HepG2 (cell line): ENCODE measurements around the gene SCGB2B2. TPM values are rescaled to one million over a fixed set of nuclear protein-coding genes. Genes with fewer than 3 reads are reported as not detected.

ENCODE experiments used
- ATF7 ChIP-seq, 2 experiments: fragments of 450-650 bp in 1 of 2; sonication (generic) in 1 of 2; formaldehyde crosslinking in 1 of 2; IDR thresholded peaks; 2 replicates each; pipeline versions ENCODE4 v1.4.0 to v1.6.1; 2016 to 2020; ENCODE audit warnings: antibody characterized with exemption in 1 of 2, mild to moderate bottlenecking in 1 of 2, missing genetic modification reagents in 1 of 2
- GABPB1 ChIP-seq: IDR thresholded peaks from 2 replicates; pipeline ENCODE4 v1.6.1; 2016; ENCODE audit warnings: mild to moderate bottlenecking, missing genetic modification reagents, moderate library complexity, missing compliant biosample characterization
- HCFC1 ChIP-seq: fragments of 150-350 bp; IDR thresholded peaks from 2 replicates; pipeline ENCODE4 v1.6.1; 2014; ENCODE audit warnings: low read depth, low read length
- HHEX ChIP-seq: IDR thresholded peaks from 2 replicates; pipeline ENCODE4 v1.6.1; 2016; ENCODE audit warnings: control low read depth
- IRF2 ChIP-seq: IDR thresholded peaks from 2 replicates; pipeline ENCODE4 v1.6.1; 2018; ENCODE audit warnings: missing genetic modification reagents, missing compliant biosample characterization
- KLF15 ChIP-seq: sonication (generic); formaldehyde crosslinking; IDR thresholded peaks from 2 replicates; pipeline ENCODE4 v1.8.1; 2023; ENCODE audit warnings: borderline replicate concordance, mild to moderate bottlenecking, inconsistent platforms, missing genetic modification reagents, mixed read lengths
- NFIC ChIP-seq: IDR thresholded peaks from 2 replicates; pipeline ENCODE4 v1.6.1; 2012; ENCODE audit warnings: mild to moderate bottlenecking, low read length, inconsistent platforms
- RAD51 ChIP-seq: fragments of 450-650 bp; IDR thresholded peaks from 2 replicates; pipeline ENCODE4 v1.6.1; 2016; ENCODE audit warnings: borderline replicate concordance
- REL ChIP-seq: sonication (generic); formaldehyde crosslinking; conservative IDR thresholded peaks from 2 replicates; pipeline ENCODE4 v1.8.0; 2022; ENCODE audit warnings: mild to moderate bottlenecking, missing genetic modification reagents, moderate library complexity
- SMARCC2 ChIP-seq: fragments of 450-650 bp; IDR thresholded peaks from 2 replicates; pipeline ENCODE4 v1.6.1; 2017; ENCODE audit warnings: antibody characterized with exemption, mild to moderate bottlenecking
- SP5 ChIP-seq: IDR thresholded peaks from 2 replicates; pipeline ENCODE4 v1.6.1; 2016; ENCODE audit warnings: low read depth, borderline replicate concordance
- ZBTB21 ChIP-seq: sonication (generic); formaldehyde crosslinking; IDR thresholded peaks from 2 replicates; pipeline ENCODE4 v1.4.0; 2020; ENCODE audit warnings: missing genetic modification reagents
- ZFP36L2 ChIP-seq: sonication (generic); formaldehyde crosslinking; IDR thresholded peaks from 2 replicates; pipeline ENCODE4 v1.4.0; 2020; ENCODE audit warnings: missing genetic modification reagents
- ZMYM2 ChIP-seq: sonication (generic); formaldehyde crosslinking; IDR thresholded peaks from 2 replicates; pipeline ENCODE4 v1.8.0; 2022; ENCODE audit warnings: mild to moderate bottlenecking, missing genetic modification reagents
- ZNF264 ChIP-seq: sonication (generic); formaldehyde crosslinking; IDR thresholded peaks from 2 replicates; pipeline ENCODE4 v1.4.0; 2020; ENCODE audit warnings: missing genetic modification reagents
- ZNF790 ChIP-seq: sonication (generic); formaldehyde crosslinking; IDR thresholded peaks from 2 replicates; pipeline ENCODE4 v1.8.0; 2022; ENCODE audit warnings: missing genetic modification reagents, mild to moderate bottlenecking, borderline replicate concordance
- polyA plus RNA-seq, 8 experiments: library from polyadenylated mRNA; depleted of rRNA in 3 of 8; stranded (reverse) in 7 of 8; unstranded in 1 of 8; fragments of >200 nt; fragmentation: Illumina TruSeq in 4 of 8; extraction: Trizol in 4 of 8; gene quantifications; 2 replicates each; pipeline versions ENCODE4 v1.2.1 to v1.2.3, GENCODE V29; 2011 to 2016; ENCODE audit warnings: low read depth in 4 of 8, missing spikeins in 1 of 8, mixed read lengths in 1 of 8; ENCODE audit not compliant: insufficient read depth in 1 of 8
- total RNA-seq, 5 experiments: library from RNA; depleted of rRNA; stranded (reverse); fragments of >200 nt; fragmentation: Illumina TruSeq; extraction: Trizol; gene quantifications; 2 replicates each; pipeline ENCODE4 v1.2.3, GENCODE V29; 2016; ENCODE audit warnings: low read depth in 1 of 5
- TF ChIP-seq, protein P1 (sequence below): sonication (generic); formaldehyde crosslinking; IDR thresholded peaks from 2 replicates; pipeline ENCODE4 v1.5.0; 2020; ENCODE audit warnings: mild to moderate bottlenecking, missing genetic modification reagents
- TF ChIP-seq, protein P2 (sequence below): sonication (generic); formaldehyde crosslinking; conservative IDR thresholded peaks from 2 replicates; pipeline ENCODE4 v1.5.0; 2020; ENCODE audit warnings: missing genetic modification reagents
- TF ChIP-seq, protein P3 (sequence below): sonication (generic); formaldehyde crosslinking; IDR thresholded peaks from 2 replicates; pipeline ENCODE4 v1.4.0; 2020; ENCODE audit warnings: mild to moderate bottlenecking, missing genetic modification reagents
- TF ChIP-seq, protein P4 (sequence below): IDR thresholded peaks from 2 replicates; pipeline ENCODE4 v1.6.1; 2016; ENCODE audit warnings: control low read depth
- TF ChIP-seq, protein P5 (sequence below): sonication (generic); formaldehyde crosslinking; IDR thresholded peaks from 2 replicates; pipeline ENCODE4 v1.4.0; 2020; ENCODE audit warnings: missing genetic modification reagents, low read depth, mild to moderate bottlenecking, borderline replicate concordance
- TF ChIP-seq, protein P6 (sequence below): sonication (generic); formaldehyde crosslinking; IDR thresholded peaks from 2 replicates; pipeline ENCODE4 v1.4.0; 2020; ENCODE audit warnings: missing genetic modification reagents

SCGB2B2 gene
- total and polyA plus RNA-seq, 2 of the 13 experiments (the other 11 are each of a cell fraction or from before 2014, with no cell fraction given) = 0.03 TPM; not detected in 1

DNA sequence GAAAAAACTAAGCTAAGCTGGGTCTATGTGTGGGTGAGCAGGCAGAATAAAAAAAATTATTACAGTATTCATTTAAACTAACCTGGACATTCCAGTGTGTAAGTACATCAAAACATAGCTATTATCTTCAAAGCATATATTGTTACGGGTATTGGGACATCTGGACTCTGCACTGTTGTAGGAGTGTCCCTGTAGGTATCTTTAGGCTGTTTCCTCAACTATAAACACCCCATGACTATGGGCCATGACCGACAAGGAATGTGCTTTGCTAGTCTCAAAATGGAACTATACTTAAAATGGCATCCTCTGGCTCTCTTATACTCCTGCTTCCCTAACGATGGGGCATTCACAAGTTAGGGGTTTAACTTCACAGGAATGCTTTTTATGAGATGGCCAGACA is 3.4 kb downstream of the SCGB2B2 start (continued):
- no peak for TF ChIP-seq ATF7 (IDR thresholded peaks at IDR 0.05)
- TF ChIP-seq ATF7 (CRISPR knock-in tag; IDR thresholded peaks at IDR 0.05) = no peak
- TF ChIP-seq ZMYM2 (CRISPR knock-in tag) = no peak
- TF ChIP-seq, protein P1, sequence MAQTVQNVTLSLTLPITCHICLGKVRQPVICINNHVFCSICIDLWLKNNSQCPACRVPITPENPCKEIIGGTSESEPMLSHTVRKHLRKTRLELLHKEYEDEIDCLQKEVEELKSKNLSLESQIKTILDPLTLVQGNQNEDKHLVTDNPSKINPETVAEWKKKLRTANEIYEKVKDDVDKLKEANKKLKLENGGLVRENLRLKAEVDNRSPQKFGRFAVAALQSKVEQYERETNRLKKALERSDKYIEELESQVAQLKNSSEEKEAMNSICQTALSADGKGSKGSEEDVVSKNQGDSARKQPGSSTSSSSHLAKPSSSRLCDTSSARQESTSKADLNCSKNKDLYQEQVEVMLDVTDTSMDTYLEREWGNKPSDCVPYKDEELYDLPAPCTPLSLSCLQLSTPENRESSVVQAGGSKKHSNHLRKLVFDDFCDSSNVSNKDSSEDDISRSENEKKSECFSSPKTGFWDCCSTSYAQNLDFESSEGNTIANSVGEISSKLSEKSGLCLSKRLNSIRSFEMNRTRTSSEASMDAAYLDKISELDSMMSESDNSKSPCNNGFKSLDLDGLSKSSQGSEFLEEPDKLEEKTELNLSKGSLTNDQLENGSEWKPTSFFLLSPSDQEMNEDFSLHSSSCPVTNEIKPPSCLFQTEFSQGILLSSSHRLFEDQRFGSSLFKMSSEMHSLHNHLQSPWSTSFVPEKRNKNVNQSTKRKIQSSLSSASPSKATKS = no peak
- TF ChIP-seq SP5 (CRISPR knock-in tag) = peak; percentile 74
- TF ChIP-seq, protein P2, sequence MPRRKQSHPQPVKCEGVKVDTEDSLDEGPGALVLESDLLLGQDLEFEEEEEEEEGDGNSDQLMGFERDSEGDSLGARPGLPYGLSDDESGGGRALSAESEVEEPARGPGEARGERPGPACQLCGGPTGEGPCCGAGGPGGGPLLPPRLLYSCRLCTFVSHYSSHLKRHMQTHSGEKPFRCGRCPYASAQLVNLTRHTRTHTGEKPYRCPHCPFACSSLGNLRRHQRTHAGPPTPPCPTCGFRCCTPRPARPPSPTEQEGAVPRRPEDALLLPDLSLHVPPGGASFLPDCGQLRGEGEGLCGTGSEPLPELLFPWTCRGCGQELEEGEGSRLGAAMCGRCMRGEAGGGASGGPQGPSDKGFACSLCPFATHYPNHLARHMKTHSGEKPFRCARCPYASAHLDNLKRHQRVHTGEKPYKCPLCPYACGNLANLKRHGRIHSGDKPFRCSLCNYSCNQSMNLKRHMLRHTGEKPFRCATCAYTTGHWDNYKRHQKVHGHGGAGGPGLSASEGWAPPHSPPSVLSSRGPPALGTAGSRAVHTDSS (CRISPR knock-in tag) = no peak
- no peak for TF ChIP-seq KLF15 (CRISPR knock-in tag)
- TF ChIP-seq, protein P3, sequence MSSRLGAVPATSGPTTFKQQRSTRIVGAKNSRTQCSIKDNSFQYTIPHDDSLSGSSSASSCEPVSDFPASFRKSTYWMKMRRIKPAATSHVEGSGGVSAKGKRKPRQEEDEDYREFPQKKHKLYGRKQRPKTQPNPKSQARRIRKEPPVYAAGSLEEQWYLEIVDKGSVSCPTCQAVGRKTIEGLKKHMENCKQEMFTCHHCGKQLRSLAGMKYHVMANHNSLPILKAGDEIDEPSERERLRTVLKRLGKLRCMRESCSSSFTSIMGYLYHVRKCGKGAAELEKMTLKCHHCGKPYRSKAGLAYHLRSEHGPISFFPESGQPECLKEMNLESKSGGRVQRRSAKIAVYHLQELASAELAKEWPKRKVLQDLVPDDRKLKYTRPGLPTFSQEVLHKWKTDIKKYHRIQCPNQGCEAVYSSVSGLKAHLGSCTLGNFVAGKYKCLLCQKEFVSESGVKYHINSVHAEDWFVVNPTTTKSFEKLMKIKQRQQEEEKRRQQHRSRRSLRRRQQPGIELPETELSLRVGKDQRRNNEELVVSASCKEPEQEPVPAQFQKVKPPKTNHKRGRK (CRISPR knock-in tag) = no peak
- 0 out of 2 replicates have a peak, but pooled peaks have one; percentile 6 for TF ChIP-seq HHEX
- no peak for TF ChIP-seq RAD51
- TF ChIP-seq, protein P4, sequence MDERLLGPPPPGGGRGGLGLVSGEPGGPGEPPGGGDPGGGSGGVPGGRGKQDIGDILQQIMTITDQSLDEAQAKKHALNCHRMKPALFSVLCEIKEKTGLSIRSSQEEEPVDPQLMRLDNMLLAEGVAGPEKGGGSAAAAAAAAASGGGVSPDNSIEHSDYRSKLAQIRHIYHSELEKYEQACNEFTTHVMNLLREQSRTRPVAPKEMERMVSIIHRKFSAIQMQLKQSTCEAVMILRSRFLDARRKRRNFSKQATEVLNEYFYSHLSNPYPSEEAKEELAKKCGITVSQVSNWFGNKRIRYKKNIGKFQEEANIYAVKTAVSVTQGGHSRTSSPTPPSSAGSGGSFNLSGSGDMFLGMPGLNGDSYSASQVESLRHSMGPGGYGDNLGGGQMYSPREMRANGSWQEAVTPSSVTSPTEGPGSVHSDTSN (CRISPR knock-in tag) = no peak
- TF ChIP-seq HCFC1 = no peak
- TF ChIP-seq, protein P5, sequence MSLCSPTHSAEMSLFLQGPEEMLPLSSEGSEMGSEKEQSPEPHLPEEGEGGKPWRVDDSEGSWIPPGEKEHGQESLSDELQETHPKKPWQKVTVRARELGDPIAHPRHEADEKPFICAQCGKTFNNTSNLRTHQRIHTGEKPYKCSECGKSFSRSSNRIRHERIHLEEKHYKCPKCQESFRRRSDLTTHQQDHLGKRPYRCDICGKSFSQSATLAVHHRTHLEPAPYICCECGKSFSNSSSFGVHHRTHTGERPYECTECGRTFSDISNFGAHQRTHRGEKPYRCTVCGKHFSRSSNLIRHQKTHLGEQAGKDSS (CRISPR knock-in tag) = no peak
- peak; percentile 50; the same call in 1 of the 2 replicates for TF ChIP-seq NFIC
- no peak for TF ChIP-seq REL (CRISPR knock-in tag)
- TF ChIP-seq SMARCC2 = no peak
- TF ChIP-seq GABPB1 = no peak
- no peak for TF ChIP-seq ZNF790
- TF ChIP-seq, protein P6, sequence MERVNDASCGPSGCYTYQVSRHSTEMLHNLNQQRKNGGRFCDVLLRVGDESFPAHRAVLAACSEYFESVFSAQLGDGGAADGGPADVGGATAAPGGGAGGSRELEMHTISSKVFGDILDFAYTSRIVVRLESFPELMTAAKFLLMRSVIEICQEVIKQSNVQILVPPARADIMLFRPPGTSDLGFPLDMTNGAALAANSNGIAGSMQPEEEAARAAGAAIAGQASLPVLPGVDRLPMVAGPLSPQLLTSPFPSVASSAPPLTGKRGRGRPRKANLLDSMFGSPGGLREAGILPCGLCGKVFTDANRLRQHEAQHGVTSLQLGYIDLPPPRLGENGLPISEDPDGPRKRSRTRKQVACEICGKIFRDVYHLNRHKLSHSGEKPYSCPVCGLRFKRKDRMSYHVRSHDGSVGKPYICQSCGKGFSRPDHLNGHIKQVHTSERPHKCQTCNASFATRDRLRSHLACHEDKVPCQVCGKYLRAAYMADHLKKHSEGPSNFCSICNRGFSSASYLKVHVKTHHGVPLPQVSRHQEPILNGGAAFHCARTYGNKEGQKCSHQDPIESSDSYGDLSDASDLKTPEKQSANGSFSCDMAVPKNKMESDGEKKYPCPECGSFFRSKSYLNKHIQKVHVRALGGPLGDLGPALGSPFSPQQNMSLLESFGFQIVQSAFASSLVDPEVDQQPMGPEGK = peak; percentile 52
- peak; percentile 60; the same call in 1 of the 2 replicates for TF ChIP-seq IRF2 (CRISPR knock-in tag)
- no peak for TF ChIP-seq ZBTB21 (CRISPR knock-in tag)
- TF ChIP-seq ZFP36L2 = no peak
- peak; percentile 80; the same call in 1 of the 2 replicates for TF ChIP-seq ZNF264 (CRISPR knock-in tag)
